Measurements from ENCODE around the gene CTNNA2. TPM values are rescaled to one million over a fixed set of nuclear protein-coding genes. Genes with fewer than 3 reads are reported as not detected.

The CTNNA2 gene
- total RNA-seq, 1 experiment from 2014 or later: 5.5 TPM

GRCh38 chr2:79554899-79555298 is 42.0 kb downstream of the CTNNA2 start:
- Mint-ChIP-seq H3K27ac (no peak overlapping the region; a peak in 1 of 7 replicates), H3K9me3 (peaks cover 41% of the 10 kb centered on the region in 2 experiments), H3K27me3 (ENCODE audit: low read depth) (no peaks in the 10 kb centered on the region), H3K4me3 (no peak overlapping the region), H3K4me1 (peaks cover 5 to 7% of the 10 kb centered on the region in 2 experiments; a peak in 3 of 4 replicates), H3K36me3 (ENCODE audit: insufficient read depth in 1 of 3, low read depth in 3 of 3) (peaks cover 31 to 44% (median 40%) of the 10 kb centered on the region in 3 experiments)
- no peak for TF ChIP-seq CTCF (conservative IDR thresholded peaks at IDR 0.05)
- H3K27ac ChIP-seq (ENCODE audit: insufficient read length, low read depth, low read length): no peak overlapping the region
- H2AFZ ChIP-seq (ENCODE audit: low read length): no peak overlapping the region
- no peak overlapping the region for H2BK120ac ChIP-seq (ENCODE audit: low read depth, low read length, poor library complexity, severe bottlenecking)
- no peak overlapping the region for H3K9ac ChIP-seq (ENCODE audit: extremely low read depth, insufficient read length, low read length)
- no peaks in the 10 kb centered on the region for H3K27me3 ChIP-seq (ENCODE audit: insufficient read depth, low read length)
- no peak overlapping the region for H3K4me2 ChIP-seq (ENCODE audit: insufficient read depth, insufficient read length, low read length)
- H3T11ph ChIP-seq (ENCODE audit: low read length): no peak overlapping the region
- H3K18ac ChIP-seq (ENCODE audit: insufficient read length, low read depth, low read length): no peak overlapping the region
- peaks cover 34% of the 10 kb centered on the region for H3K9me3 ChIP-seq (ENCODE audit: control insufficient read depth, low read depth, low read length)
- H3K79me1 ChIP-seq (ENCODE audit: insufficient read depth, low read depth, low read length, poor library complexity, severe bottlenecking): no peaks in the 10 kb centered on the region
- H3K4ac ChIP-seq (ENCODE audit: low read depth, low read length): no peak overlapping the region
- H2BK5ac ChIP-seq (ENCODE audit: insufficient read length, low read length): no peak overlapping the region
- no peaks in the 10 kb centered on the region for H3K79me2 ChIP-seq (ENCODE audit: insufficient read depth, low read length)
- H4K8ac ChIP-seq (replicated peaks; ENCODE audit: insufficient read length, low read depth, low read length): no peak overlapping the region
- H3K23me2 ChIP-seq (ENCODE audit: insufficient read length, low read depth, low read length, poor library complexity, severe bottlenecking): no peaks in the 10 kb centered on the region
- H2AK5ac ChIP-seq (ENCODE audit: insufficient read length, low read length): no peak overlapping the region
- H4K20me1 ChIP-seq (ENCODE audit: control insufficient read depth, insufficient read depth, insufficient read length): no peaks in the 10 kb centered on the region
- peak; percentile 25 for DNase-seq
- H4K91ac ChIP-seq (ENCODE audit: insufficient read length, low read depth, low read length): no peak overlapping the region
- H2BK15ac ChIP-seq (ENCODE audit: low read depth, low read length): no peak overlapping the region
- no peak overlapping the region for H3K23ac ChIP-seq (ENCODE audit: insufficient read length, low read depth, low read length)
- H2BK12ac ChIP-seq (ENCODE audit: insufficient read length, low read depth, low read length): no peak overlapping the region
- no peaks in the 10 kb centered on the region; the same call in 1 of the 2 replicates for H3K4me1 ChIP-seq (ENCODE audit: insufficient read depth, low read length)
- no peak overlapping the region for H4K5ac ChIP-seq (ENCODE audit: insufficient read length, low read depth, low read length)
- H2BK20ac ChIP-seq (ENCODE audit: low read depth, low read length, poor library complexity, severe bottlenecking): no peak overlapping the region
- H3K14ac ChIP-seq (ENCODE audit: insufficient read depth, low read length): no peak overlapping the region
- no peak overlapping the region for H3K56ac ChIP-seq (ENCODE audit: insufficient read length, low read depth, low read length)

All from H9 (cell line).